ENCODE results near the gene UNKL.

Gene UNKL

GRCh38 chr16:1378804-1379303, 35.6 kb downstream of the UNKL start:
- in situ Hi-C loops (cut with MboI; ENCODE audit: low pct_unique_long_range_greater_than_20kb, low sequenced_read_pairs, unreplicated experiment), result no loop called here
- no peak for TF ChIP-seq CTCF (IDR thresholded peaks at IDR 0.05; ENCODE audit: extremely low read depth, insufficient read depth, missing control alignments)
- DNase-seq (ENCODE audit: low spot score), result peak; percentile 77

- no peak for DNase-seq (ENCODE audit: low spot score)
- in situ Hi-C loops (cut with MboI; ENCODE audit: low pct_unique_long_range_greater_than_20kb, low sequenced_read_pairs, unreplicated experiment), result no loop called here
- TF ChIP-seq CTCF (IDR thresholded peaks at IDR 0.05; ENCODE audit: extremely low read depth, insufficient read depth, missing control alignments), result no peak
Observed at GRCh38 chr16:1378087-1378803, 36.3 kb downstream of the UNKL start.

- DNase-seq (ENCODE audit: low spot score), result no peak
- in situ Hi-C loops (cut with MboI; ENCODE audit: low pct_unique_long_range_greater_than_20kb, low sequenced_read_pairs, unreplicated experiment), result no loop called here
- no peak for TF ChIP-seq CTCF (IDR thresholded peaks at IDR 0.05; ENCODE audit: extremely low read depth, insufficient read depth, missing control alignments)
Observed at GRCh38 chr16:1377406-1378010, 37.0 kb downstream of the UNKL start.

- in situ Hi-C loops (cut with MboI; ENCODE audit: low pct_unique_long_range_greater_than_20kb, low sequenced_read_pairs, unreplicated experiment), result no loop called here
- TF ChIP-seq CTCF (IDR thresholded peaks at IDR 0.05; ENCODE audit: extremely low read depth, insufficient read depth, missing control alignments), result no peak
- DNase-seq (ENCODE audit: low spot score), result no peak
Observed at GRCh38 chr16:1375741-1376410, 38.6 kb downstream of the UNKL start.

GRCh38 chr16:1375298-1375640, 39.2 kb downstream of the UNKL start:
- no peak for DNase-seq (ENCODE audit: low spot score)
- in situ Hi-C loops (cut with MboI; ENCODE audit: low pct_unique_long_range_greater_than_20kb, low sequenced_read_pairs, unreplicated experiment), result no loop called here
- no peak for TF ChIP-seq CTCF (IDR thresholded peaks at IDR 0.05; ENCODE audit: extremely low read depth, insufficient read depth, missing control alignments)

GRCh38 chr16:1374418-1375297, 39.8 kb downstream of the UNKL start:
- TF ChIP-seq CTCF (IDR thresholded peaks at IDR 0.05; ENCODE audit: extremely low read depth, insufficient read depth, missing control alignments), result no peak
- no peak for DNase-seq (ENCODE audit: low spot score)
- in situ Hi-C loops (cut with MboI; ENCODE audit: low pct_unique_long_range_greater_than_20kb, low sequenced_read_pairs, unreplicated experiment), result no loop called here

Measured in GM13977 (cell line).